K562 (cell line): ENCODE measurements around the gene NR3C1. TPM values are rescaled to one million over a fixed set of nuclear protein-coding genes. Genes with fewer than 3 reads are reported as not detected.

Experiments used
- ATF2 ChIP-seq: sonication (generic); formaldehyde crosslinking; IDR thresholded peaks from 2 replicates; pipeline ENCODE4 v1.8.1; 2022; ENCODE audit warnings: missing genetic modification reagents
- C11orf30 ChIP-seq: fragments of 450-650 bp; IDR thresholded peaks from 2 replicates; pipeline ENCODE4 v1.6.1; 2016; ENCODE audit warnings: low read depth, mild to moderate bottlenecking
- DPF2 ChIP-seq: fragments of 450-650 bp; IDR thresholded peaks from 2 replicates; pipeline ENCODE4 v1.6.1; 2016
- FOXK2 ChIP-seq, 2 experiments: fragments of 450-650 bp; IDR thresholded peaks in 1 of 2; conservative IDR thresholded peaks in 1 of 2; 2 replicates each; pipeline ENCODE4 v1.6.1; 2016; ENCODE audit warnings: low read depth in 2 of 2, mild to moderate bottlenecking in 1 of 2
- GTF2A2 ChIP-seq: IDR thresholded peaks from 2 replicates; pipeline ENCODE4 v1.6.1; 2016; ENCODE audit warnings: mild to moderate bottlenecking, missing genetic modification characterization, missing compliant biosample characterization
- HBP1 ChIP-seq: fragments of 450-650 bp; formaldehyde crosslinking; IDR thresholded peaks from 2 replicates; pipeline ENCODE4 v1.4.0; 2022; ENCODE audit warnings: missing genetic modification characterization
- KDM1A ChIP-seq, 2 experiments: fragments of 450-650 bp; IDR thresholded peaks; 2 replicates each; pipeline ENCODE4 v1.6.1; 2016; ENCODE audit warnings: mild to moderate bottlenecking in 2 of 2
- KDM5B ChIP-seq: fragments of 200-600 bp; sonication (generic); IDR thresholded peaks from 2 replicates; pipeline ENCODE4 v1.6.1; 2012; ENCODE audit warnings: low read depth, mild to moderate bottlenecking, moderate library complexity, low read length, control low read depth, inconsistent platforms; ENCODE audit not compliant: insufficient replicate concordance
- MITF ChIP-seq: IDR thresholded peaks from 2 replicates; pipeline ENCODE4 v1.6.1; 2014; ENCODE audit warnings: antibody characterized with exemption
- NCOA1 ChIP-seq: fragments of 450-650 bp; IDR thresholded peaks from 2 replicates; pipeline ENCODE4 v1.6.1; 2016; ENCODE audit warnings: low read depth
- NCOA6 ChIP-seq: fragments of 450-650 bp; IDR thresholded peaks from 2 replicates; pipeline ENCODE4 v1.6.1; 2017; ENCODE audit warnings: mild to moderate bottlenecking
- NR1H2 ChIP-seq: sonication (generic); formaldehyde crosslinking; IDR thresholded peaks from 2 replicates; pipeline ENCODE4 v1.4.0; 2020; ENCODE audit warnings: mild to moderate bottlenecking, missing genetic modification reagents
- POLR2A ChIP-seq: fragments of 450-650 bp; conservative IDR thresholded peaks from 2 replicates; pipeline ENCODE4 v1.6.1; 2016
- RBM22 ChIP-seq: fragments of 200-400 bp; formaldehyde crosslinking; IDR thresholded peaks from 2 replicates; pipeline ENCODE4 v1.6.1; 2018; ENCODE audit warnings: low read length, low read depth; ENCODE audit not compliant: poor library complexity, severe bottlenecking
- SMARCB1 ChIP-seq: IDR thresholded peaks from 2 replicates; pipeline ENCODE4 v1.6.1; 2011; ENCODE audit warnings: improper control_type of control experiment, low read depth; ENCODE audit not compliant: insufficient read length
- SUPT5H ChIP-seq: fragments of 450-650 bp; IDR thresholded peaks from 2 replicates; pipeline ENCODE4 v1.6.1; 2016
- ZBTB8A ChIP-seq: fragments of 450-650 bp; IDR thresholded peaks from 2 replicates; pipeline ENCODE4 v1.6.1; 2018; ENCODE audit warnings: mild to moderate bottlenecking, moderate library complexity; ENCODE audit not compliant: partially characterized antibody
- ZC3H4 ChIP-seq: sonication (generic); formaldehyde crosslinking; IDR thresholded peaks from 2 replicates; pipeline ENCODE4 v1.9.0; 2021; ENCODE audit warnings: missing genetic modification reagents, borderline replicate concordance
- ZC3H8 ChIP-seq: fragments of 450-650 bp; IDR thresholded peaks from 2 replicates; pipeline ENCODE4 v1.6.1; 2017
- ZNF507 ChIP-seq: conservative IDR thresholded peaks from 2 replicates; pipeline ENCODE4 v1.6.1; 2017; ENCODE audit warnings: missing genetic modification characterization, missing compliant biosample characterization
- polyA plus RNA-seq, 8 experiments: library from polyadenylated mRNA; depleted of rRNA in 4 of 8; stranded (reverse) in 5 of 8; unstranded in 3 of 8; fragments of >200 nt; fragmentation: Nextera tagmentation in 2 of 8; fragmentation: Illumina TruSeq in 1 of 8; extraction: Ambion mirVana in 2 of 8; extraction: Trizol in 1 of 8; gene quantifications; 2 replicates each; pipeline versions ENCODE4 v1.2.1 to v1.2.3, GENCODE V29; 2011 to 2014; ENCODE audit warnings: inconsistent platforms in 1 of 8, missing spikeins in 1 of 8
- total RNA-seq, 7 experiments: library from RNA; depleted of rRNA in 6 of 7; stranded (reverse); fragments of >200 nt in 6 of 7; fragmentation: Illumina TruSeq in 2 of 7; extraction: Trizol in 2 of 7; gene quantifications; 2 replicates each; pipeline versions ENCODE4 v1.2.1 to v1.2.3, GENCODE V29; 2011 to 2021; ENCODE audit warnings: low replicate concordance in 1 of 7
- TF ChIP-seq, protein P1 (sequence below): sonication (generic); formaldehyde crosslinking; IDR thresholded peaks from 2 replicates; pipeline ENCODE4 v1.8.1; 2023; ENCODE audit warnings: missing genetic modification reagents, mild to moderate bottlenecking, borderline replicate concordance
- TF ChIP-seq, protein P2 (sequence below): fragments of 250-450 bp; sonication (Bioruptor Pico); IDR thresholded peaks from 2 replicates; pipeline ENCODE4 v1.9.0; 2021; ENCODE audit warnings: mild to moderate bottlenecking

NR3C1 gene
- total and polyA plus RNA-seq, 9 of the 15 experiments (the other 6 are each of a cell fraction or from before 2014, with no cell fraction given) = 8.2 to 36.0 (median 15.0) TPM

DNA sequence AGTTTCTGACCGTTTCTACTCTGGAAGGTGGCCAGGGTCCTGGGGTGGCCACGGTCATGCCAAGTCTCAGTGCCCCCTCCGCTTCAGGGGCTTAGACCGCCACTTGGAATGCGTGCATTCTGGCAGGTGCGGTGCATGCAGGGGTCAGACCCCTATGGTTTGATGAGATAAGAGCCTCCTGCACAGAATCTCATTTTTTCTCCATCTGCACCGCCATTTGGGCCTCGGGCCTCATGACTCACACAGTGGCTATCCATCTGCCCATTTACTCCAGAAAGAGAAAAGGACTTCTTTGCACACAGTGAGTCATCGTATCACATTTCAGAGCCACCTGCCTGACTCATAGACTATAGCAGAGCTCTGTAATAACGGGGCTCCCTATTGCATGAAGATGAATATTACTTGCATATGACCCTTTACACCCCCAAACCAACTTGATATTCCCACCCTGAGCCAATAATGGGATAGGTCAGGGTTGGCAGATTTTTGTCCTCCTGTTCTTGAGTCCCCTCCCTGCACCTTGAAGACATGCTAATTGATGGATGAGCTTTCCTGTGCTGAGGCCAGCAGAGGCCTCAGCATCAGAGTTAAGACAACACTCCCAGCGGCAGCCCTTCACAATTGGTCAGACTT is 157.4 kb downstream of the NR3C1 start (continued):
- TF ChIP-seq KDM5B (no peak), ZC3H8 (no peak), NCOA1 (no peak; the same call in 1 of the 2 replicates), ATF2 (CRISPR knock-in tag) (no peak), ZC3H4 (no peak), KDM1A (IDR thresholded peaks at IDR 0.05) (peak; percentile 74 to 81), NR1H2 (CRISPR knock-in tag) (no peak), HBP1 (CRISPR knock-in tag) (no peak), MITF (peak; percentile 31; the same call in 1 of the 2 replicates), C11orf30 (peak; percentile 20; the same call in 1 of the 2 replicates), DPF2 (peak; percentile 97), FOXK2 (conservative IDR thresholded peaks at IDR 0.05 in 1 of 2, IDR thresholded peaks at IDR 0.05 in 1 of 2; ENCODE audit: low read depth in 2 of 2) (no peak), NCOA6 (no peak), ZBTB8A (no peak), GTF2A2 (tag) (no peak), POLR2A (no peak), SMARCB1 (no peak), ZNF507 (no peak), RBM22 (no peak), SUPT5H (no peak)
- TF ChIP-seq, protein P1, sequence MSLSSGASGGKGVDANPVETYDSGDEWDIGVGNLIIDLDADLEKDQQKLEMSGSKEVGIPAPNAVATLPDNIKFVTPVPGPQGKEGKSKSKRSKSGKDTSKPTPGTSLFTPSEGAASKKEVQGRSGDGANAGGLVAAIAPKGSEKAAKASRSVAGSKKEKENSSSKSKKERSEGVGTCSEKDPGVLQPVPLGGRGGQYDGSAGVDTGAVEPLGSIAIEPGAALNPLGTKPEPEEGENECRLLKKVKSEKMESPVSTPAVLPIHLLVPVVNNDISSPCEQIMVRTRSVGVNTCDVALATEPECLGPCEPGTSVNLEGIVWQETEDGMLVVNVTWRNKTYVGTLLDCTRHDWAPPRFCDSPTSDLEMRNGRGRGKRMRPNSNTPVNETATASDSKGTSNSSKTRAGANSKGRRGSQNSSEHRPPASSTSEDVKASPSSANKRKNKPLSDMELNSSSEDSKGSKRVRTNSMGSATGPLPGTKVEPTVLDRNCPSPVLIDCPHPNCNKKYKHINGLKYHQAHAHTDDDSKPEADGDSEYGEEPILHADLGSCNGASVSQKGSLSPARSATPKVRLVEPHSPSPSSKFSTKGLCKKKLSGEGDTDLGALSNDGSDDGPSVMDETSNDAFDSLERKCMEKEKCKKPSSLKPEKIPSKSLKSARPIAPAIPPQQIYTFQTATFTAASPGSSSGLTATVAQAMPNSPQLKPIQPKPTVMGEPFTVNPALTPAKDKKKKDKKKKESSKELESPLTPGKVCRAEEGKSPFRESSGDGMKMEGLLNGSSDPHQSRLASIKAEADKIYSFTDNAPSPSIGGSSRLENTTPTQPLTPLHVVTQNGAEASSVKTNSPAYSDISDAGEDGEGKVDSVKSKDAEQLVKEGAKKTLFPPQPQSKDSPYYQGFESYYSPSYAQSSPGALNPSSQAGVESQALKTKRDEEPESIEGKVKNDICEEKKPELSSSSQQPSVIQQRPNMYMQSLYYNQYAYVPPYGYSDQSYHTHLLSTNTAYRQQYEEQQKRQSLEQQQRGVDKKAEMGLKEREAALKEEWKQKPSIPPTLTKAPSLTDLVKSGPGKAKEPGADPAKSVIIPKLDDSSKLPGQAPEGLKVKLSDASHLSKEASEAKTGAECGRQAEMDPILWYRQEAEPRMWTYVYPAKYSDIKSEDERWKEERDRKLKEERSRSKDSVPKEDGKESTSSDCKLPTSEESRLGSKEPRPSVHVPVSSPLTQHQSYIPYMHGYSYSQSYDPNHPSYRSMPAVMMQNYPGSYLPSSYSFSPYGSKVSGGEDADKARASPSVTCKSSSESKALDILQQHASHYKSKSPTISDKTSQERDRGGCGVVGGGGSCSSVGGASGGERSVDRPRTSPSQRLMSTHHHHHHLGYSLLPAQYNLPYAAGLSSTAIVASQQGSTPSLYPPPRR = no peak
- TF ChIP-seq, protein P2, sequence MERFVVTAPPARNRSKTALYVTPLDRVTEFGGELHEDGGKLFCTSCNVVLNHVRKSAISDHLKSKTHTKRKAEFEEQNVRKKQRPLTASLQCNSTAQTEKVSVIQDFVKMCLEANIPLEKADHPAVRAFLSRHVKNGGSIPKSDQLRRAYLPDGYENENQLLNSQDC (CRISPR knock-in tag) = no peak
